GM10248 (cell line): ENCODE data around the gene DAAM1.

ENCODE experiments used
- CTCF ChIA-PET: fragments of 300-600 bp; sonication (Branson Sonifier 250); formaldehyde crosslinking; extraction: SDS; loops from one replicate; lab custom pipeline; 2021; ENCODE audit warnings: antibody characterized with exemption; lab: Yijun Ruan, JAX
- POLR2A ChIA-PET: fragments of 350-650 bp; sonication (Branson Sonifier 250); formaldehyde crosslinking; extraction: SDS; loops from one replicate; lab custom pipeline; 2020; ENCODE audit warnings: antibody characterized with exemption; lab: Yijun Ruan, JAX
- DNase-seq: peaks from one replicate; pipeline ENCODE4 v3.0.0; 2012; ENCODE audit errors: extremely low spot score
- TF ChIP-seq, protein P1 (sequence below): IDR thresholded peaks from 2 replicates; pipeline ENCODE4 v1.5.1; 2012; ENCODE audit warnings: mild to moderate bottlenecking, low read depth; ENCODE audit errors: extremely low read depth, missing control alignments, control extremely low read depth

Gene DAAM1

DNA sequence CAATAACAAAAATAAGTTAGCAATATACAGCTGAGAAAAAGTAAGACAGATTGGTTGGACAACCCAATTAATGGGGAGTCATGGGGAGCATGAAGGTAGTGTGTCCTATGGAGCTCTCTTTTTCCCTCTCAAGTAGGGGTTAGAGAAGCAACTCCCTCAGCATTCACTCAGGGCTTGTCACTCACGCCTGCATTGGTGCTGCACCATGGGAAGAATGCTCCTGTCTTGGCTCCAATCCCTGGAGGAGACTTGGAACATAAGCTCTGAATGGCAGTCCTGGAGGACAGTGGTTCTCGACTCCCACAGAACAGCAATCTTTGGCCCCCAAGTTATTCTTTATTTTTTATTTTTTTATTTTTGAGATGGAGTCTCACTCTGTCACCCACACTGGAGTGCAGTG is 113.8 kb downstream of the DAAM1 start:
- CTCF ChIA-PET = interaction anchor here (1.2 to 2.6 kb wide), 2 partner anchors 13 to 17 kb away, joined by 3 to 9 read pairs; no protein-coding TSS in a partner anchor
- POLR2A ChIA-PET = interaction anchor here (0.5 kb wide), 1 partner anchor 95 kb away, joined by 3 read pairs; no protein-coding TSS in a partner anchor
- DNase-seq = no peak
- TF ChIP-seq, protein P1, sequence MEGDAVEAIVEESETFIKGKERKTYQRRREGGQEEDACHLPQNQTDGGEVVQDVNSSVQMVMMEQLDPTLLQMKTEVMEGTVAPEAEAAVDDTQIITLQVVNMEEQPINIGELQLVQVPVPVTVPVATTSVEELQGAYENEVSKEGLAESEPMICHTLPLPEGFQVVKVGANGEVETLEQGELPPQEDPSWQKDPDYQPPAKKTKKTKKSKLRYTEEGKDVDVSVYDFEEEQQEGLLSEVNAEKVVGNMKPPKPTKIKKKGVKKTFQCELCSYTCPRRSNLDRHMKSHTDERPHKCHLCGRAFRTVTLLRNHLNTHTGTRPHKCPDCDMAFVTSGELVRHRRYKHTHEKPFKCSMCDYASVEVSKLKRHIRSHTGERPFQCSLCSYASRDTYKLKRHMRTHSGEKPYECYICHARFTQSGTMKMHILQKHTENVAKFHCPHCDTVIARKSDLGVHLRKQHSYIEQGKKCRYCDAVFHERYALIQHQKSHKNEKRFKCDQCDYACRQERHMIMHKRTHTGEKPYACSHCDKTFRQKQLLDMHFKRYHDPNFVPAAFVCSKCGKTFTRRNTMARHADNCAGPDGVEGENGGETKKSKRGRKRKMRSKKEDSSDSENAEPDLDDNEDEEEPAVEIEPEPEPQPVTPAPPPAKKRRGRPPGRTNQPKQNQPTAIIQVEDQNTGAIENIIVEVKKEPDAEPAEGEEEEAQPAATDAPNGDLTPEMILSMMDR = no peak

DNA sequence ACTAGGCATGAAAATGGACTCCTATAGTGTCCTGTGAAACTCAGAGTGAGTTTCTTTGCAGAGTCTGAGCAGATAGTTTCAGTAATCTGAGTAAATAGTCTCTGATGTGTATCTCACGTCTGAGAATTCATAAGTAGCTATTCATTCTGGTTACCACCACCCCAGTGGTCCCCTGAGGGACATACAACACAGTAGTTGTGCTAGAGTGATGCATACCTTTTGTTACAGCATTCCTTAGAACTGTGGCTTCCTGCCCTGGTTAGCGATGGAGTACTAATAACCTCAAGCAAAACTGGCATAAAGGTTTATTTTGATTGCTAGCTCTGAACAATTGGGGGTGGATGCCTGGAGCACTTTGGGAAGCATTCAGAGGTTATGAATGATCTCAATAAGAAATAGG is 114.7 kb downstream of the DAAM1 start:
- DNase-seq = no peak
- CTCF ChIA-PET = interaction anchor here (1.2 to 2.6 kb wide), 2 partner anchors 12 to 16 kb away, joined by 3 to 9 read pairs; no protein-coding TSS in a partner anchor
- POLR2A ChIA-PET = no interaction called here
- TF ChIP-seq, protein P1 = no peak

DNA sequence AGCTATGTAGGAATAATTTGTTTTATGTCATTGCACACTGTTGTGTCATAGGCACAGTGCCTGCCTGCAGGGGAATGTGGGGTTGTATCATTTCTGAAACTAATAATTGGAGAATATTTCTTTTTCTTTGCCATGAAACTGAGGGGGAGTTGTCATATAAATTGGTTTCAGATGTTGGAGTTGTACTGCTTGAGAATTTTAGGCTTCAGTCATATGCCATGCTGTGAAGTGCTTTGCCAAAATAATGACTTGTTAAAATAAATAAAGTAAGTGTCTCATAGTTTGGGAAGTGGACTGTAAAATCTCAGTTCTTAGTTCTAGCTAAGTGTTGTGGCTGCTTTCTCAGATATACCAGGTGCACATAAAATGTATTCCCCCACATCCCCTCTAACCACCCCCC is 116.8 kb downstream of the DAAM1 start:
- no peak for DNase-seq
- TF ChIP-seq, protein P1 = no peak
- ChIA-PET CTCF (interaction anchor here (0.9 to 2.6 kb wide), 4 partner anchors 9 to 104 kb away, joined by 3 to 9 read pairs (median 5); no protein-coding TSS in a partner anchor), POLR2A (no interaction called here)

DNA sequence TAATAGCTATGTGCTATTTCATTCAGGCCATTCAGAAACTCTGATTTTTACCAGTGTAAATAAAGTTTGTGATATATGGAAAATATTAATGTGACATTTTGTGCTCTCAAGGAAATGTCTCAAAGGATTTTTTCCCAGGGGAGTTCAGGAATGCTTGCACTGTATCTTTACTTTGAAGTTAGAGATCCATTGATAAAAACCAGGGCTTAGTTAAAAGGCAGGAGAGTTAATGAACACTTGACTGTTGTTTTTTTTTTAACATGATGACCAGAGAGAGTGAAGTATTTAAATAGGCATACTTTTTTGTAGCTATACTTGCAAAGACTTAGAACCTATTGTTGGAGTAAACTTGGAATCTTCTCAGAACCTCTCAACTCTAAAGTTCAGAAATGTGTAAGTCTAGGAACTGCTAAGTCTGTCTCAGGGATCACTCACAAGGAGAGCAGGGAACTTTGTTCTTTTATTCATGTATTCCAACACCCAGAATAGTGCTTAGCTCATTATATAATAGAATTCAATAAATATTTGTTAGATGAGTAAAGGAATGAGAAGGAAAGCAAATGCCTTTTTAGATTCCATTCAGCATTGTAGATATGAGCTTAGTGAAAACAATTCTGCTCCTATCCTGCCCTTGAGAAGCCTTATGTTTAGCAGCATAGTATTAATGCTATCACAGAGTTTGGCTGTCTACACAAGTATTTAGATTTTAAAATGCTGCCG is 117.5 kb downstream of the DAAM1 start:
- CTCF ChIA-PET = interaction anchor here (0.9 to 2.0 kb wide), 6 partner anchors 9 to 93 kb away, joined by 3 to 7 read pairs (median 4); no protein-coding TSS in a partner anchor
- TF ChIP-seq, protein P1 = no peak
- DNase-seq = no peak
- POLR2A ChIA-PET = no interaction called here

DNA sequence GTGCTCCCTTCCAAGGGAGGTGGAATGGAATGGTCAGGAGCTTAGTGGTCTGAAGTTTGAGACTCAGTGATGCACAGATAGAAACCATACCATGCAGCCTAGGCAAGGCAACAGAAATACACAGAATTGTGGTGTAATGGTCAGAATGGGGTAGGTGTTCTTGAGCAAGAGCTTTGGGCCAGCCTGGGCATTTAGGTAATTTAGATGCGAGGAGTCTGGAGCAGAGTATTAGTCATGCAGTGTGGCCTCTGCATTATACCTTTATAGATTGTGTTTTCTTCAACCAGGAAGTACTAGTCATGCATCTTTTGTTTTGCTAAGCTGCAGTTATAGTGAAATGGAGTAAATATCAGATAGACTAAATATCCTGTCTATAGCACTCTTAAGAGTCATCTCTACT is 118.3 kb downstream of the DAAM1 start:
- ChIA-PET CTCF (interaction anchor here (0.9 to 2.0 kb wide), 8 partner anchors 8 to 93 kb away, joined by 3 to 7 read pairs (median 4); no protein-coding TSS in a partner anchor), POLR2A (no interaction called here)
- TF ChIP-seq, protein P1 = no peak
- no peak for DNase-seq

DNA sequence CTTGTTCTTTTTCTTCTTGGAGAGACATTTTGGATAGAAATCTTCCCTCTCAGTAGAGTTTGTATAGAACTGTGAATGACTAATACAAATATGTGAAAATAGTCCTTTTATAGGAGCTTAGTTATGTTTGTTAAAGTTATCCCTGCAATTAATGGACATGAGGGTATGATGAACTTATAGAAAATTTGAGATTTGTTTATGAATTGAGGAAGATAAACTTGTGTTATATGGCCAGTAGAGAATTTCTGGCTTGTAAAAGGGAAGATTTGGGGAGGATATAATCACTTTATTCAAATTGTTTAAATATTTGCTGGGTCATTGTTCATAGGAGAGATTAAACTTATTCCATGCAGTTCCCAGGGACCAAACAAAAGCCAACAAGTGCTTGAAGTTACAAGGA is 119.6 kb downstream of the DAAM1 start:
- TF ChIP-seq, protein P1 = no peak
- POLR2A ChIA-PET = no interaction called here
- CTCF ChIA-PET = interaction anchor here (1.2 kb wide), 1 partner anchor 21 kb away, joined by 3 read pairs; no protein-coding TSS in a partner anchor
- no peak for DNase-seq
